ENCODE measurements around the gene PRUNE2. TPM values are rescaled to one million over a fixed set of nuclear protein-coding genes. Genes with fewer than 3 reads are reported as not detected.

The PRUNE2 gene
- polyA plus RNA-seq, 6 donors from 2014 or later = 0.12 to 0.65 (median 0.23) TPM; not detected in 1

- DNase-seq (no peak), ATAC-seq (ENCODE audit: low read depth in 2 of 2) (no peak)
- Mint-ChIP-seq H3K4me3 (no peak overlapping the region), H3K36me3 (peaks cover 7 to 8% of the 10 kb centered on the region in 2 donors), H3K9me3 (no peaks in the 10 kb centered on the region), H3K4me1 (peaks cover 9 to 16% (median 12%) of the 10 kb centered on the region in 3 donors), H3K27ac (peak overlapping the region in 3 of 6 donors; percentile 30 to 68 (median 57)), H3K27me3 (peaks cover 0 to 4% (median 0%) of the 10 kb centered on the region in 3 donors)
Observed at GRCh38 chr9:76662476-76663281, 243.2 kb downstream of the PRUNE2 start.

- ATAC-seq (ENCODE audit: low read depth in 2 of 2) = peak; percentile 80 to 91
- H3K36me3 Mint-ChIP-seq = no peaks in the 10 kb centered on the region
- H3K27ac Mint-ChIP-seq = no peak overlapping the region
- H3K9me3 Mint-ChIP-seq = no peaks in the 10 kb centered on the region
- peaks cover 24 to 45% (median 44%) of the 10 kb centered on the region in 3 donors for H3K4me1 Mint-ChIP-seq
- peak; percentile 41 for DNase-seq
- H3K27me3 Mint-ChIP-seq = no peaks in the 10 kb centered on the region
- H3K4me3 Mint-ChIP-seq = peak overlapping the region in 2 of 8 donors; percentile 24 to 65
Observed at GRCh38 chr9:76658510-76659231, 247.2 kb downstream of the PRUNE2 start.

- Mint-ChIP-seq H3K4me3 (peak overlapping the region in 5 of 8 donors; percentile 25 to 59 (median 44)), H3K4me1 (peaks cover 33 to 58% (median 56%) of the 10 kb centered on the region in 3 donors), H3K9me3 (no peaks in the 10 kb centered on the region), H3K27ac (peak overlapping the region in 3 of 6 donors; percentile 43 to 83 (median 64)), H3K27me3 (no peaks in the 10 kb centered on the region), H3K36me3 (no peaks in the 10 kb centered on the region)
- DNase-seq (no peak), ATAC-seq (ENCODE audit: low read depth in 2 of 2) (no peak)
Observed at GRCh38 chr9:76657265-76657664, 248.6 kb downstream of the PRUNE2 start.

GRCh38 chr9:76655971-76656370 lies 249.9 kb downstream of the PRUNE2 start:
- H3K27me3 Mint-ChIP-seq = no peaks in the 10 kb centered on the region
- H3K4me1 Mint-ChIP-seq = peaks cover 42 to 71% (median 69%) of the 10 kb centered on the region in 3 donors
- no peaks in the 10 kb centered on the region for H3K36me3 Mint-ChIP-seq
- DNase-seq (no peak), ATAC-seq (ENCODE audit: low read depth in 2 of 2) (no peak)
- peak overlapping the region in 3 of 6 donors; percentile 36 to 95 (median 84) for H3K27ac Mint-ChIP-seq
- H3K4me3 Mint-ChIP-seq = peak overlapping the region in 1 of 8 donors; percentile 16
- no peaks in the 10 kb centered on the region for H3K9me3 Mint-ChIP-seq

GRCh38 chr9:76655121-76655541 lies 250.8 kb downstream of the PRUNE2 start:
- H3K4me3 Mint-ChIP-seq = peak overlapping the region in 6 of 8 donors; percentile 1 to 55 (median 18)
- ATAC-seq (ENCODE audit: low read depth in 2 of 2) (peak in 1 of 2 donors; percentile 31), DNase-seq (no peak)
- no peaks in the 10 kb centered on the region for H3K36me3 Mint-ChIP-seq
- no peaks in the 10 kb centered on the region for H3K9me3 Mint-ChIP-seq
- peak overlapping the region in 2 of 6 donors; percentile 63 to 73 for H3K27ac Mint-ChIP-seq
- no peaks in the 10 kb centered on the region for H3K27me3 Mint-ChIP-seq
- peaks cover 47 to 76% (median 75%) of the 10 kb centered on the region in 3 donors for H3K4me1 Mint-ChIP-seq

- peaks cover 47 to 76% (median 75%) of the 10 kb centered on the region in 3 donors for H3K4me1 Mint-ChIP-seq
- DNase-seq (no peak), ATAC-seq (ENCODE audit: low read depth in 2 of 2) (no peak)
Observed at GRCh38 chr9:76654575-76654974, 251.3 kb downstream of the PRUNE2 start.

GRCh38 chr9:76654051-76654461 lies 251.9 kb downstream of the PRUNE2 start:
- H3K9me3 Mint-ChIP-seq = no peaks in the 10 kb centered on the region

More at GRCh38 chr9:76654575-76654974, 251.3 kb downstream of the PRUNE2 start:
- Mint-ChIP-seq H3K27me3 (no peaks in the 10 kb centered on the region), H3K27ac (no peak overlapping the region), H3K36me3 (no peaks in the 10 kb centered on the region), H3K4me3 (peak overlapping the region in 2 of 8 donors; percentile 3 to 55), H3K9me3 (no peaks in the 10 kb centered on the region)

GRCh38 chr9:76652894-76653293 lies 253.0 kb downstream of the PRUNE2 start:
- DNase-seq (peak; percentile 12), ATAC-seq (ENCODE audit: low read depth in 2 of 2) (peak; percentile 45 to 49)
- Mint-ChIP-seq H3K27ac (peak overlapping the region in 2 of 6 donors; percentile 36 to 60), H3K4me3 (peak overlapping the region in 3 of 8 donors; percentile 0 to 53 (median 38)), H3K9me3 (no peaks in the 10 kb centered on the region), H3K27me3 (no peaks in the 10 kb centered on the region), H3K4me1 (peaks cover 39 to 65% (median 64%) of the 10 kb centered on the region in 3 donors), H3K36me3 (no peaks in the 10 kb centered on the region)

More at GRCh38 chr9:76654051-76654461, 251.9 kb downstream of the PRUNE2 start:
- DNase-seq (no peak), ATAC-seq (ENCODE audit: low read depth in 2 of 2) (no peak)
- peaks cover 46 to 76% (median 75%) of the 10 kb centered on the region in 3 donors for H3K4me1 Mint-ChIP-seq
- no peaks in the 10 kb centered on the region for H3K27me3 Mint-ChIP-seq
- H3K27ac Mint-ChIP-seq = no peak overlapping the region
- H3K36me3 Mint-ChIP-seq = no peaks in the 10 kb centered on the region
- no peak overlapping the region for H3K4me3 Mint-ChIP-seq

GRCh38 chr9:76651119-76651705 lies 254.7 kb downstream of the PRUNE2 start:
- Mint-ChIP-seq H3K27ac (peak overlapping the region in 5 of 6 donors; percentile 1 to 93 (median 71)), H3K4me1 (peaks cover 35 to 48% (median 47%) of the 10 kb centered on the region in 3 donors), H3K4me3 (peak overlapping the region; percentile 76 to 86 (median 80)), H3K27me3 (no peaks in the 10 kb centered on the region), H3K36me3 (no peaks in the 10 kb centered on the region), H3K9me3 (no peaks in the 10 kb centered on the region)
- peak; percentile 65 to 75 for ATAC-seq (ENCODE audit: low read depth in 2 of 2)
- DNase-seq = peak; percentile 12

GRCh38 chr9:76650692-76651091 lies 255.2 kb downstream of the PRUNE2 start:
- Mint-ChIP-seq H3K27me3 (no peaks in the 10 kb centered on the region), H3K4me3 (peak overlapping the region; percentile 76 to 86 (median 80)), H3K9me3 (no peaks in the 10 kb centered on the region), H3K36me3 (no peaks in the 10 kb centered on the region), H3K27ac (peak overlapping the region in 4 of 6 donors; percentile 52 to 93 (median 80)), H3K4me1 (peaks cover 35 to 43% (median 43%) of the 10 kb centered on the region in 3 donors)
- no peak for DNase-seq
- no peak for ATAC-seq (ENCODE audit: low read depth in 2 of 2)

GRCh38 chr9:76649894-76650293 lies 256.0 kb downstream of the PRUNE2 start:
- peaks cover 27 to 35% (median 35%) of the 10 kb centered on the region in 3 donors for H3K4me1 Mint-ChIP-seq
- peak overlapping the region in 1 of 8 donors; percentile 15 for H3K4me3 Mint-ChIP-seq
- DNase-seq (no peak), ATAC-seq (ENCODE audit: low read depth in 2 of 2) (no peak)
- H3K27ac Mint-ChIP-seq = no peak overlapping the region
- H3K36me3 Mint-ChIP-seq = no peaks in the 10 kb centered on the region
- no peaks in the 10 kb centered on the region for H3K9me3 Mint-ChIP-seq
- no peaks in the 10 kb centered on the region for H3K27me3 Mint-ChIP-seq

- no peak for ATAC-seq (ENCODE audit: low read depth in 2 of 2)
- no peak overlapping the region for H3K27ac Mint-ChIP-seq
- peak overlapping the region in 1 of 8 donors; percentile 49 for H3K4me3 Mint-ChIP-seq
- no peaks in the 10 kb centered on the region for H3K36me3 Mint-ChIP-seq
- H3K27me3 Mint-ChIP-seq = no peaks in the 10 kb centered on the region
- peaks cover 34 to 43% (median 41%) of the 10 kb centered on the region in 3 donors for H3K4me1 Mint-ChIP-seq
- DNase-seq = no peak
- no peaks in the 10 kb centered on the region for H3K9me3 Mint-ChIP-seq
Observed at GRCh38 chr9:76646249-76646648, 259.7 kb downstream of the PRUNE2 start.

Measured in naive B cell (primary cell).